WERI-Rb-1 (cell line): Measurements from ENCODE around the gene SEMA5A.

ENCODE experiments used
- DNase-seq: peaks from one replicate; pipeline ENCODE4 v3.0.0-alpha.2; 2020
- H3K27ac ChIP-seq: fragments of 250-450 bp; sonication (Bioruptor Pico); 2 replicates; pipeline ENCODE4 v1.5.1; 2020; ENCODE audit warnings: mild to moderate bottlenecking, moderate library complexity
- H3K27me3 ChIP-seq: fragments of 250-450 bp; sonication (Bioruptor Pico); 2 replicates; pipeline ENCODE4 v1.5.1; 2021; ENCODE audit warnings: mild to moderate bottlenecking, low read depth, moderate library complexity; ENCODE audit not compliant: insufficient read depth, severe bottlenecking
- H3K36me3 ChIP-seq: fragments of 250-450 bp; sonication (Bioruptor Pico); 2 replicates; pipeline ENCODE4 v1.5.1; 2020; ENCODE audit warnings: mild to moderate bottlenecking, moderate library complexity
- H3K4me3 ChIP-seq: 2 replicates; pipeline ENCODE4 v1.5.1; 2011; ENCODE audit warnings: low read depth, mild to moderate bottlenecking, control low read depth, low read length
- H3K9me3 ChIP-seq: fragments of 250-450 bp; sonication (Bioruptor Pico); 2 replicates; pipeline ENCODE4 v1.5.1; 2021; ENCODE audit warnings: mild to moderate bottlenecking, moderate library complexity; ENCODE audit not compliant: severe bottlenecking
- CTCF ChIP-seq: IDR thresholded peaks from 2 replicates; pipeline ENCODE4 v1.5.1; 2011; ENCODE audit warnings: low read depth, mild to moderate bottlenecking, control low read depth, inconsistent platforms, low read length

Gene SEMA5A

GRCh38 chr5:9151684-9152427 lies 394.0 kb downstream of the SEMA5A start:
- DNase-seq: no peak
- Histone ChIP-seq H3K4me3 (no peak overlapping the region), H3K27me3 (no peaks in the 10 kb centered on the region), H3K27ac (no peak overlapping the region), H3K36me3 (no peaks in the 10 kb centered on the region), H3K9me3 (no peaks in the 10 kb centered on the region)
- TF ChIP-seq CTCF: no peak

- TF ChIP-seq CTCF: no peak
- H3K36me3 ChIP-seq: no peaks in the 10 kb centered on the region
- DNase-seq: no peak
- H3K9me3 ChIP-seq: no peaks in the 10 kb centered on the region
- no peaks in the 10 kb centered on the region for H3K27me3 ChIP-seq
- no peak overlapping the region for H3K4me3 ChIP-seq
- H3K27ac ChIP-seq: no peak overlapping the region
Measured at GRCh38 chr5:9149988-9150387, 395.9 kb downstream of the SEMA5A start.

GRCh38 chr5:9148242-9148641 lies 397.6 kb downstream of the SEMA5A start:
- no peaks in the 10 kb centered on the region for H3K9me3 ChIP-seq
- DNase-seq: no peak
- no peaks in the 10 kb centered on the region for H3K36me3 ChIP-seq
- no peak overlapping the region for H3K4me3 ChIP-seq
- no peak overlapping the region for H3K27ac ChIP-seq
- no peak for TF ChIP-seq CTCF
- no peaks in the 10 kb centered on the region for H3K27me3 ChIP-seq

GRCh38 chr5:9140711-9141110 lies 405.2 kb downstream of the SEMA5A start:
- no peaks in the 10 kb centered on the region for H3K27me3 ChIP-seq
- H3K27ac ChIP-seq: no peak overlapping the region
- no peak for DNase-seq
- H3K9me3 ChIP-seq: no peaks in the 10 kb centered on the region
- H3K4me3 ChIP-seq: no peak overlapping the region
- TF ChIP-seq CTCF: no peak
- no peaks in the 10 kb centered on the region for H3K36me3 ChIP-seq

GRCh38 chr5:9140202-9140601 lies 405.7 kb downstream of the SEMA5A start:
- H3K9me3 ChIP-seq: no peaks in the 10 kb centered on the region
- H3K27ac ChIP-seq: no peak overlapping the region
- DNase-seq: no peak
- H3K27me3 ChIP-seq: no peaks in the 10 kb centered on the region
- no peak for TF ChIP-seq CTCF
- H3K36me3 ChIP-seq: no peaks in the 10 kb centered on the region
- no peak overlapping the region for H3K4me3 ChIP-seq

GRCh38 chr5:9139344-9139743 lies 406.5 kb downstream of the SEMA5A start:
- H3K27me3 ChIP-seq: no peaks in the 10 kb centered on the region
- H3K9me3 ChIP-seq: no peaks in the 10 kb centered on the region
- H3K36me3 ChIP-seq: no peaks in the 10 kb centered on the region
- no peak for DNase-seq
- no peak overlapping the region for H3K27ac ChIP-seq
- no peak for TF ChIP-seq CTCF
- H3K4me3 ChIP-seq: no peak overlapping the region
